ENCODE data around the gene PEPD. TPM values are rescaled to one million over a fixed set of nuclear protein-coding genes. Genes with fewer than 3 reads are reported as not detected.

The PEPD gene
- total and polyA plus RNA-seq, 2 of the 4 experiments (the other 2 are of a cell fraction): 36.7 to 88.4 TPM

GRCh38 chr19:33357556-33357955 lies 164.0 kb downstream of the PEPD start:
- Histone ChIP-seq H3K27ac (ENCODE audit: insufficient read depth, low read length) (no peak overlapping the region), H3K79me1 (ENCODE audit: low read depth in 1 of 2, low read length in 2 of 2) (no peaks in the 10 kb centered on the region), H3K23ac (ENCODE audit: low read depth, low read length) (no peak overlapping the region), H4K5ac (ENCODE audit: low read depth, low read length) (no peak overlapping the region), H3K9ac (ENCODE audit: low read depth, low read length) (no peak overlapping the region), H3K4ac (ENCODE audit: low read depth, low read length) (no peak overlapping the region), H2BK20ac (ENCODE audit: low read depth, low read length) (no peak overlapping the region), H3K18ac (ENCODE audit: low read depth, low read length) (no peak overlapping the region), H3K4me1 (ENCODE audit: control insufficient read depth, insufficient read depth, low read length) (no peaks in the 10 kb centered on the region), H4K20me1 (ENCODE audit: insufficient read depth, low read length) (no peaks in the 10 kb centered on the region), H3K9me1 (ENCODE audit: insufficient read depth, low read length) (no peaks in the 10 kb centered on the region), H2AK9ac (replicated peaks; ENCODE audit: low read depth, low read length, poor library complexity) (no peak overlapping the region), H2BK15ac (ENCODE audit: low read depth, low read length) (no peak overlapping the region), H3K56ac (ENCODE audit: extremely low read depth, insufficient read depth, low read length) (no peak overlapping the region), H3K14ac (replicated peaks; ENCODE audit: low read depth, low read length) (no peak overlapping the region), H3K9me3 (ENCODE audit: control insufficient read depth, insufficient read depth, low read length) (no peaks in the 10 kb centered on the region), H2BK120ac (ENCODE audit: low read depth, low read length) (no peak overlapping the region), H3K4me3 (ENCODE audit: insufficient read depth, low read depth, low read length) (no peak overlapping the region), H2BK5ac (ENCODE audit: low read depth, low read length, poor library complexity, severe bottlenecking) (no peak overlapping the region), H4K8ac (ENCODE audit: low read depth in 2 of 2, low read length in 2 of 2) (no peak overlapping the region), H2AK5ac (ENCODE audit: low read depth, low read length) (no peak overlapping the region), H2AFZ (replicated peaks; ENCODE audit: low read length, poor library complexity) (no peak overlapping the region), H4K91ac (ENCODE audit: insufficient read depth, low read depth, low read length) (no peak overlapping the region), H3K36me3 (ENCODE audit: control insufficient read depth, insufficient read depth, low read length) (no peaks in the 10 kb centered on the region), H3K27me3 (ENCODE audit: control insufficient read depth, insufficient read depth, low read length) (peaks cover 14% of the 10 kb centered on the region), H3K4me2 (ENCODE audit: low read depth, low read length) (no peak overlapping the region)
- in situ Hi-C loops (cut with MboI; ENCODE audit: low sequenced_read_pairs): no loop called here
- no peak for TF ChIP-seq BHLHE40 (IDR thresholded peaks at IDR 0.05; ENCODE audit: low read depth, low read length)
- TF ChIP-seq CEBPB (IDR thresholded peaks at IDR 0.05; ENCODE audit: low read depth, low read length): no peak
- no peak for TF ChIP-seq CTCF (conservative IDR thresholded peaks at IDR 0.05; ENCODE audit: low read depth, low read length)
- TF ChIP-seq MAFK (IDR thresholded peaks at IDR 0.05; ENCODE audit: low read depth, low read length): no peak
- TF ChIP-seq MXI1 (IDR thresholded peaks at IDR 0.05; ENCODE audit: borderline replicate concordance, low read depth, low read length): no peak
- no peak for TF ChIP-seq FOS (IDR thresholded peaks at IDR 0.05; ENCODE audit: low read depth, low read length)
- CTCF ChIA-PET: no interaction called here
- POLR2A ChIA-PET (ENCODE audit: unreplicated experiment): interaction anchor here (0.6 kb wide), 1 partner anchor 30 kb away, joined by 7 read pairs; no protein-coding TSS in a partner anchor
- no TSS peak for BruUV-seq (replicated peaks)
- WGBS, 2 experiments (ENCODE audit: extremely low coverage in 2 of 2, insufficient read length in 1 of 2): no CpG with 5 or more reads among the region's 1 CpG
- no peak for DNase-seq
- dilution Hi-C loops (cut with HindIII; ENCODE audit: low sequenced_read_pairs, unreplicated experiment): no loop called here
- intact Hi-C loops (cut with micrococcal nuclease): no loop called here
- no peak for ATAC-seq (ENCODE audit: low read depth)
